Measurements from ENCODE around the gene JMJD7. TPM values are rescaled to one million over a fixed set of nuclear protein-coding genes. Genes with fewer than 3 reads are reported as not detected.

The JMJD7 gene
- total RNA-seq, 2 experiments from 2014 or later, result 35.6 to 38.4 TPM

GRCh38 chr15:41822471-41822870 is 5.4 kb upstream of the JMJD7 start:
- POLR2A ChIA-PET, result no interaction called here
- intact Hi-C loops (cut with DNase I, micrococcal nuclease), result no loop called here

GRCh38 chr15:41822957-41823356 is 4.9 kb upstream of the JMJD7 start:
- Histone ChIP-seq H3K9me3 (ENCODE audit: control insufficient read depth in 1 of 2, insufficient read depth in 1 of 2, low read length in 2 of 2) (no peaks in the 10 kb centered on the region), H3K36me3 (ENCODE audit: insufficient read depth, low read length) (peaks cover 51% of the 10 kb centered on the region), H3K4me3 (ENCODE audit: low read length) (no peak overlapping the region), H3K27ac (ENCODE audit: low read depth in 1 of 2, low read length in 2 of 2) (no peak overlapping the region), H3K4me1 (ENCODE audit: insufficient read depth, low read length) (peaks cover 7% of the 10 kb centered on the region), H3K27me3 (ENCODE audit: control insufficient read depth in 1 of 2, insufficient read depth in 2 of 2, low read length in 2 of 2) (no peaks in the 10 kb centered on the region)
- DNase-seq (no peak), ATAC-seq (ENCODE audit: poor library complexity) (no peak)
- intact Hi-C loops (cut with DNase I, micrococcal nuclease), result no loop called here
- no peak overlapping the region for H3K27ac Mint-ChIP-seq
- H3K4me3 Mint-ChIP-seq, result no peak overlapping the region
- H3K9me3 Mint-ChIP-seq, result no peaks in the 10 kb centered on the region
- CTCF ChIA-PET, result interaction anchor here (1.4 kb wide), 1 partner anchor 82 kb away, joined by 3 read pairs; no protein-coding TSS in a partner anchor
- peaks cover 53% of the 10 kb centered on the region for H3K36me3 Mint-ChIP-seq (ENCODE audit: low read depth)
- no peaks in the 10 kb centered on the region for H3K27me3 Mint-ChIP-seq
- no peak for TF ChIP-seq CTCF (IDR thresholded peaks at IDR 0.05)
- POLR2A ChIA-PET, result no interaction called here
- H3K4me1 Mint-ChIP-seq (ENCODE audit: low read depth), result no peaks in the 10 kb centered on the region

More at GRCh38 chr15:41822471-41822870, 5.4 kb upstream of the JMJD7 start:
- H3K27ac ChIP-seq (ENCODE audit: low read depth in 1 of 2, low read length in 2 of 2), result no peak overlapping the region
- Mint-ChIP-seq H3K4me1 (ENCODE audit: low read depth) (no peaks in the 10 kb centered on the region), H3K36me3 (ENCODE audit: low read depth) (peaks cover 54% of the 10 kb centered on the region), H3K27ac (no peak overlapping the region), H3K4me3 (no peak overlapping the region), H3K9me3 (no peaks in the 10 kb centered on the region), H3K27me3 (no peaks in the 10 kb centered on the region)
- CTCF ChIA-PET, result interaction anchor here (1.4 kb wide), 1 partner anchor 82 kb away, joined by 3 read pairs; no protein-coding TSS in a partner anchor
- no peak for DNase-seq
- H3K27me3 ChIP-seq (ENCODE audit: control insufficient read depth in 1 of 2, insufficient read depth in 2 of 2, low read length in 2 of 2), result no peaks in the 10 kb centered on the region
- H3K9me3 ChIP-seq (ENCODE audit: control insufficient read depth in 1 of 2, insufficient read depth in 1 of 2, low read length in 2 of 2), result no peaks in the 10 kb centered on the region
- no peak for ATAC-seq (ENCODE audit: poor library complexity)
- H3K4me1 ChIP-seq (ENCODE audit: insufficient read depth, low read length), result peaks cover 5% of the 10 kb centered on the region
- H3K36me3 ChIP-seq (ENCODE audit: insufficient read depth, low read length), result peaks cover 56% of the 10 kb centered on the region
- no peak overlapping the region for H3K4me3 ChIP-seq (ENCODE audit: low read length)
- no peak for TF ChIP-seq CTCF (IDR thresholded peaks at IDR 0.05)

GRCh38 chr15:41823502-41823901 is 4.4 kb upstream of the JMJD7 start:
- peaks cover 45% of the 10 kb centered on the region for H3K36me3 ChIP-seq (ENCODE audit: insufficient read depth, low read length)
- no peak for TF ChIP-seq CTCF (IDR thresholded peaks at IDR 0.05)
- H3K4me3 ChIP-seq (ENCODE audit: low read length), result no peak overlapping the region
- Mint-ChIP-seq H3K4me3 (no peak overlapping the region), H3K27me3 (no peaks in the 10 kb centered on the region), H3K4me1 (ENCODE audit: low read depth) (peaks cover 1% of the 10 kb centered on the region), H3K27ac (no peak overlapping the region), H3K36me3 (ENCODE audit: low read depth) (peaks cover 51% of the 10 kb centered on the region), H3K9me3 (no peaks in the 10 kb centered on the region)
- intact Hi-C loops (cut with DNase I, micrococcal nuclease), result no loop called here
- H3K27ac ChIP-seq (ENCODE audit: low read depth in 1 of 2, low read length in 2 of 2), result no peak overlapping the region
- ATAC-seq (ENCODE audit: poor library complexity), result no peak
- ChIA-PET CTCF (interaction anchor here (1.4 kb wide), 1 partner anchor 81 kb away, joined by 3 read pairs; no protein-coding TSS in a partner anchor), POLR2A (interaction anchor here (0.8 kb wide), 1 partner anchor 50 kb away, joined by 4 read pairs; no protein-coding TSS in a partner anchor)
- H3K9me3 ChIP-seq (ENCODE audit: control insufficient read depth in 1 of 2, insufficient read depth in 1 of 2, low read length in 2 of 2), result no peaks in the 10 kb centered on the region
- peaks cover 10% of the 10 kb centered on the region for H3K4me1 ChIP-seq (ENCODE audit: insufficient read depth, low read length)
- no peak for DNase-seq
- no peaks in the 10 kb centered on the region for H3K27me3 ChIP-seq (ENCODE audit: control insufficient read depth in 1 of 2, insufficient read depth in 2 of 2, low read length in 2 of 2)

Measured in CD4-positive, alpha-beta T cell (primary cell).